MM.1S (cell line): Measurements from ENCODE around the gene ZNF557.

Experiments
- DNase-seq: peaks from one replicate; pipeline ENCODE4 v3.0.0-alpha.2; 2015
- H2AFZ ChIP-seq: fragments of 300-600 bp; sonication (generic); 2 replicates; pipeline ENCODE4 v1.6.0; 2016; ENCODE audit warnings: antibody characterized with exemption, low read length
- H3F3A ChIP-seq: fragments of 300-600 bp; sonication (generic); 2 replicates; pipeline ENCODE4 v1.6.1; 2016; ENCODE audit warnings: mild to moderate bottlenecking, antibody characterized with exemption, low read length, moderate library complexity, mixed read lengths; ENCODE audit not compliant: insufficient read depth
- H3K27ac ChIP-seq: fragments of 300-600 bp; sonication (generic); 2 replicates; pipeline ENCODE4 v1.5.1; 2016; ENCODE audit warnings: mild to moderate bottlenecking, low read length
- H3K27me3 ChIP-seq: fragments of 300-600 bp; sonication (generic); replicated peaks from 2 replicates; pipeline ENCODE4 v1.6.0; 2016; ENCODE audit warnings: low read length; ENCODE audit not compliant: insufficient read depth
- H3K36me3 ChIP-seq: fragments of 300-600 bp; sonication (generic); replicated peaks from 2 replicates; pipeline ENCODE4 v1.6.1; 2016; ENCODE audit warnings: mild to moderate bottlenecking, low read length, mixed read lengths; ENCODE audit not compliant: insufficient read depth
- H3K4me1 ChIP-seq: fragments of 300-600 bp; sonication (generic); 2 replicates; pipeline ENCODE4 v1.6.1; 2016; ENCODE audit warnings: low read length, mixed read lengths
- H3K4me2 ChIP-seq: fragments of 300-600 bp; sonication (generic); 2 replicates; pipeline ENCODE4 v1.6.0; 2016; ENCODE audit warnings: low read depth, low read length
- H3K4me3 ChIP-seq: fragments of 300-600 bp; sonication (generic); 2 replicates; pipeline ENCODE4 v1.5.1; 2016; ENCODE audit warnings: low read length, mixed read lengths
- H3K79me2 ChIP-seq: fragments of 300-600 bp; sonication (generic); 2 replicates; pipeline ENCODE4 v1.6.1; 2016; ENCODE audit warnings: mixed run types, low read length, mixed read lengths
- H3K9ac ChIP-seq: fragments of 300-600 bp; sonication (generic); 2 replicates; pipeline ENCODE4 v1.6.1; 2016; ENCODE audit warnings: low read length, mixed read lengths
- H3K9me2 ChIP-seq: fragments of 300-600 bp; sonication (generic); replicated peaks from 2 replicates; pipeline ENCODE4 v1.6.1; 2016; ENCODE audit warnings: mild to moderate bottlenecking, low read length, mixed read lengths; ENCODE audit not compliant: insufficient read depth
- H3K9me3 ChIP-seq: fragments of 300-600 bp; sonication (generic); replicated peaks from 2 replicates; pipeline ENCODE4 v1.6.1; 2016; ENCODE audit warnings: mild to moderate bottlenecking, low read length, mixed read lengths; ENCODE audit not compliant: insufficient read depth
- H4K20me1 ChIP-seq: fragments of 300-600 bp; sonication (generic); 2 replicates; pipeline ENCODE4 v1.6.1; 2016; ENCODE audit warnings: mild to moderate bottlenecking, low read length, moderate library complexity, mixed read lengths; ENCODE audit not compliant: insufficient read depth
- EZH2 ChIP-seq: fragments of 300-600 bp; sonication (generic); optimal IDR thresholded peaks from 2 replicates; pipeline ENCODE3; 2017; ENCODE audit warnings: low read depth, mild to moderate bottlenecking, antibody characterized with exemption, low read length, mixed read lengths
- EZH2phosphoT487 ChIP-seq: fragments of 300-600 bp; sonication (generic); IDR thresholded peaks from 2 replicates; pipeline ENCODE4 v1.6.1; 2018; ENCODE audit warnings: antibody characterized with exemption, low read length
- TF ChIP-seq, protein P1 (sequence below): fragments of 300-600 bp; sonication (generic); IDR thresholded peaks from 2 replicates; pipeline ENCODE4 v1.5.1; 2016; ENCODE audit warnings: antibody characterized with exemption, low read length, mixed read lengths

Gene ZNF557

DNA sequence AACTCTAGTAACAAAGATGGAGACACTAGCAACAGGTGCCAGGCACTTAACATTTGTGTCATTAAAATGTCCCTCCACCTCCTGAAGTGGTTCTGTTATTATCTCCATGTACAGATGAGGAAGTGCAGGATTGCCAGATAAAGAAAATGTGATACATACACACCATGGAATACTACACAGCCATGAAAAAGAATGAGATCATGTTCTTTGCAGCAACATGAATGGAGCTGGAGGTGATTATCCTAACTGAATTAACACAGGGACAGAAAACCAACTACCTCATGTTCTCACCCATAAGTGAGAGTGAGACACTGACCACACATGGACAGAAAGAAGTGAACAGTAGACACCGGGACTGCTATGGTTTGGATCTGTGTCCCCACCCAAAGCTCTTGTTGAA, 60.5 kb downstream of the ZNF557 start:
- TF ChIP-seq EZH2phosphoT487, result no peak
- TF ChIP-seq, protein P1, sequence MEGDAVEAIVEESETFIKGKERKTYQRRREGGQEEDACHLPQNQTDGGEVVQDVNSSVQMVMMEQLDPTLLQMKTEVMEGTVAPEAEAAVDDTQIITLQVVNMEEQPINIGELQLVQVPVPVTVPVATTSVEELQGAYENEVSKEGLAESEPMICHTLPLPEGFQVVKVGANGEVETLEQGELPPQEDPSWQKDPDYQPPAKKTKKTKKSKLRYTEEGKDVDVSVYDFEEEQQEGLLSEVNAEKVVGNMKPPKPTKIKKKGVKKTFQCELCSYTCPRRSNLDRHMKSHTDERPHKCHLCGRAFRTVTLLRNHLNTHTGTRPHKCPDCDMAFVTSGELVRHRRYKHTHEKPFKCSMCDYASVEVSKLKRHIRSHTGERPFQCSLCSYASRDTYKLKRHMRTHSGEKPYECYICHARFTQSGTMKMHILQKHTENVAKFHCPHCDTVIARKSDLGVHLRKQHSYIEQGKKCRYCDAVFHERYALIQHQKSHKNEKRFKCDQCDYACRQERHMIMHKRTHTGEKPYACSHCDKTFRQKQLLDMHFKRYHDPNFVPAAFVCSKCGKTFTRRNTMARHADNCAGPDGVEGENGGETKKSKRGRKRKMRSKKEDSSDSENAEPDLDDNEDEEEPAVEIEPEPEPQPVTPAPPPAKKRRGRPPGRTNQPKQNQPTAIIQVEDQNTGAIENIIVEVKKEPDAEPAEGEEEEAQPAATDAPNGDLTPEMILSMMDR, result no peak
- no peak for DNase-seq

DNA sequence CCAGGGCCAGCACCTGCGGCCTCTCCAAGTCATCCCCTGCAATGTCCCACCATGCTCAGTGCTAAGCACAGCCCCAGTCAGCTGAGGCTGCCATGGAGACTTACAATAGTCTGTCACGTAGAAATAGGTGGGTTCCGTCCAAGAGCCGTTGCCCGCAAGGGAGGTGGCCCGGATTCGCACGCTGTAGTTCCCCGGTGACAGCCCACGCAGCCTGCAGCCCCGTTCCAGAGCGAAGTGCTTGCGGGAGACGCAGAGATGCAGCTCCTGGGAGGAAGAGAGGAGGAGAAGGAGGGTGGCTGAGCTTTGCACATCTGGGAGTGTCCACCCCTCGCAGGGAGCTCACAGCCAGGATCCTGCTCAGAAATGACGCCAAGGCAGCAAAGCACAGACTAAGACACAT, 62.6 kb downstream of the ZNF557 start:
- H2AFZ ChIP-seq, result no peak overlapping the region
- H3K9ac ChIP-seq, result no peak overlapping the region
- no peak overlapping the region for H3K4me3 ChIP-seq
- no peaks in the 10 kb centered on the region for H3K9me2 ChIP-seq
- peaks cover 3% of the 10 kb centered on the region; the same call in 1 of the 2 replicates for H3K36me3 ChIP-seq
- H3K27me3 ChIP-seq, result no peaks in the 10 kb centered on the region
- H4K20me1 ChIP-seq, result no peaks in the 10 kb centered on the region
- H3F3A ChIP-seq, result no peaks in the 10 kb centered on the region
- H3K27ac ChIP-seq, result no peak overlapping the region
- no peaks in the 10 kb centered on the region for H3K79me2 ChIP-seq
- DNase-seq, result no peak
- no peak for TF ChIP-seq EZH2
- no peak for TF ChIP-seq EZH2phosphoT487
- TF ChIP-seq, protein P1, result no peak
- H3K9me3 ChIP-seq, result no peaks in the 10 kb centered on the region
- no peak overlapping the region for H3K4me2 ChIP-seq
- no peaks in the 10 kb centered on the region for H3K4me1 ChIP-seq

More for the DNA sequence above, 60.5 kb downstream of the ZNF557 start:
- no peaks in the 10 kb centered on the region for H3K4me1 ChIP-seq
- no peak overlapping the region for H2AFZ ChIP-seq
- no peaks in the 10 kb centered on the region for H3F3A ChIP-seq
- H3K27me3 ChIP-seq, result no peaks in the 10 kb centered on the region
- H3K9me3 ChIP-seq, result no peaks in the 10 kb centered on the region
- H3K9ac ChIP-seq, result no peak overlapping the region
- no peaks in the 10 kb centered on the region for H3K9me2 ChIP-seq
- H3K79me2 ChIP-seq, result no peaks in the 10 kb centered on the region
- no peak overlapping the region for H3K4me3 ChIP-seq
- H4K20me1 ChIP-seq, result no peaks in the 10 kb centered on the region
- no peak overlapping the region for H3K27ac ChIP-seq
- peaks cover 3% of the 10 kb centered on the region; the same call in 1 of the 2 replicates for H3K36me3 ChIP-seq
- H3K4me2 ChIP-seq, result no peak overlapping the region

DNA sequence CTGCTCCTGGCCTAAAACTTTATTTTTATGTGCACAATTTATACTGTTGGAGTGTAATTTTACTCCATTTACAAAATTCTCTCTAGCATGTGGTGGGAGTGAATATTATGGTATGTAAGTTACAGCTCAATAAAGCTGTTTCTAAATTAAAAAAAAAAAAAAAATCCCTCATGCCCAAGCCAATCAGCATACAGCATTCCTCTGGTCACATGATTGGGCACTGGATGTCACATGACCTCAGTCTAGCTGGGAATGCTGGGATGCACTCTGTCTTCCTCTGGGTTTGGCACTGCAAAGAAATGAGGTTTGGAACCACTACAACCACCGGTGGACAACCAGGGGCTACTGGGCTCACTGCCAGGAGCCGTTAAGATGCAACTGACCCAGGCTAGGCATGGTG, 67.6 kb downstream of the ZNF557 start:
- no peaks in the 10 kb centered on the region for H3K4me1 ChIP-seq
- no peaks in the 10 kb centered on the region for H3K9me3 ChIP-seq
- no peak overlapping the region for H3K9ac ChIP-seq
- no peaks in the 10 kb centered on the region for H3K27me3 ChIP-seq
- no peak overlapping the region for H3K4me2 ChIP-seq
- no peaks in the 10 kb centered on the region for H3K9me2 ChIP-seq
- H3K79me2 ChIP-seq, result no peaks in the 10 kb centered on the region
- H4K20me1 ChIP-seq, result no peaks in the 10 kb centered on the region
- H3F3A ChIP-seq, result no peaks in the 10 kb centered on the region
- H3K36me3 ChIP-seq, result peaks cover 6% of the 10 kb centered on the region; the same call in 1 of the 2 replicates
- DNase-seq, result no peak
- no peak overlapping the region for H3K27ac ChIP-seq
- H3K4me3 ChIP-seq, result no peak overlapping the region
- TF ChIP-seq EZH2, result no peak
- H2AFZ ChIP-seq, result no peak overlapping the region
